Thoracic aorta (tissue), 2 donors: Measurements from ENCODE around the gene DENND11. TPM values are rescaled to one million over a fixed set of nuclear protein-coding genes. Genes with fewer than 3 reads are reported as not detected.

Experiments
- ATAC-seq: fragments of 150-250 bp; one replicate; pipeline ENCODE4 v1.8.0; 2017; ENCODE audit warnings: low read depth; ENCODE audit not compliant: insufficient number of reproducible peaks, low FRiP score
- DNase-seq: peaks from one replicate; pipeline ENCODE4 v3.0.0-alpha.2; 2020; ENCODE audit warnings: low spot score
- H3K27ac ChIP-seq, 2 donors: fragments of 200-600 bp; sonication (generic); 1 replicate in 1 of 2; 2 replicates in 1 of 2; pipeline ENCODE4 v1.5.1; 2016; ENCODE audit warnings: mild to moderate bottlenecking in 2 of 2, moderate library complexity in 2 of 2
- H3K27me3 ChIP-seq: fragments of 200-600 bp; sonication (generic); replicated peaks from 2 replicates; pipeline ENCODE4 v1.6.0; 2016; ENCODE audit warnings: mild to moderate bottlenecking; ENCODE audit not compliant: insufficient read depth
- H3K36me3 ChIP-seq: fragments of 200-600 bp; sonication (generic); one replicate; pipeline ENCODE4 v1.5.1; 2016
- H3K4me1 ChIP-seq, 2 donors: fragments of 200-600 bp; sonication (generic); 1 replicate in 1 of 2; 2 replicates in 1 of 2; pipeline versions ENCODE4 v1.5.1 to v1.6.0; 2016; ENCODE audit warnings: low read depth in 2 of 2, mild to moderate bottlenecking in 1 of 2; ENCODE audit not compliant: control insufficient read depth in 1 of 2
- H3K4me3 ChIP-seq: fragments of 200-600 bp; sonication (generic); 2 replicates; pipeline ENCODE4 v1.5.1; 2016; ENCODE audit warnings: mild to moderate bottlenecking
- H3K9me3 ChIP-seq: fragments of 200-600 bp; sonication (generic); 2 replicates; pipeline ENCODE4 v1.5.1; 2016
- total RNA-seq, 2 donors: library from RNA; depleted of rRNA; stranded (reverse); fragments of >200 nt; gene quantifications; one replicate each; pipeline versions ENCODE4 v1.1.0 to v1.2.3, GENCODE V29; 2016
- TF ChIP-seq, protein P1 (sequence below): fragments of 200-600 bp; sonication (generic); IDR thresholded peaks from one replicate; pipeline ENCODE4 v1.5.1; 2019; ENCODE audit warnings: antibody characterized with exemption

Gene DENND11
- total RNA-seq, 2 donors from 2014 or later, result 29.0 to 37.8 TPM

DNA sequence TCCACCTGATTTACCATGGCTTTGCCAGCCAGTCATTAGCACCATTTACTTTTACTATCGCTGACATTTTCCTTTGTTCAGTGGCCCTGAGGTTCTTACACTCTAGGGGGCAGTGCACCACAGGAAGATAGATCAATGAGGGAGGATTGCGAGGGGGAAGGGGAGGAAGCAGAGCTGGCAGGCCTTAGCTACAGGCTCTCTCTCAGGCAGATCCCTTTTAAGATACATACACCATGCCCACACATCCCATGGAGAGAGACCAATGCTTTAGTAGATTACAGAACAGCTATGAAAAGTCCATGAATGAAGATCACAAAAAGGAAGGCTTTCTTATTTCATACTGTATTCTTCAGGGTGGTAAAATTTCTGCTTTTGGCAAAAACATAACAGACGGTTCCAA is 47.4 kb downstream of the DENND11 start:
- Histone ChIP-seq H3K4me1 (peaks cover under 1 to 8% of the 10 kb centered on the region in 2 donors), H3K4me3 (no peak overlapping the region), H3K27ac (no peak overlapping the region), H3K9me3 (no peaks in the 10 kb centered on the region), H3K36me3 (no peaks in the 10 kb centered on the region), H3K27me3 (no peaks in the 10 kb centered on the region)
- TF ChIP-seq, protein P1, sequence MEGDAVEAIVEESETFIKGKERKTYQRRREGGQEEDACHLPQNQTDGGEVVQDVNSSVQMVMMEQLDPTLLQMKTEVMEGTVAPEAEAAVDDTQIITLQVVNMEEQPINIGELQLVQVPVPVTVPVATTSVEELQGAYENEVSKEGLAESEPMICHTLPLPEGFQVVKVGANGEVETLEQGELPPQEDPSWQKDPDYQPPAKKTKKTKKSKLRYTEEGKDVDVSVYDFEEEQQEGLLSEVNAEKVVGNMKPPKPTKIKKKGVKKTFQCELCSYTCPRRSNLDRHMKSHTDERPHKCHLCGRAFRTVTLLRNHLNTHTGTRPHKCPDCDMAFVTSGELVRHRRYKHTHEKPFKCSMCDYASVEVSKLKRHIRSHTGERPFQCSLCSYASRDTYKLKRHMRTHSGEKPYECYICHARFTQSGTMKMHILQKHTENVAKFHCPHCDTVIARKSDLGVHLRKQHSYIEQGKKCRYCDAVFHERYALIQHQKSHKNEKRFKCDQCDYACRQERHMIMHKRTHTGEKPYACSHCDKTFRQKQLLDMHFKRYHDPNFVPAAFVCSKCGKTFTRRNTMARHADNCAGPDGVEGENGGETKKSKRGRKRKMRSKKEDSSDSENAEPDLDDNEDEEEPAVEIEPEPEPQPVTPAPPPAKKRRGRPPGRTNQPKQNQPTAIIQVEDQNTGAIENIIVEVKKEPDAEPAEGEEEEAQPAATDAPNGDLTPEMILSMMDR, result peak; percentile 48
- DNase-seq, result no peak
- peak; percentile 33 for ATAC-seq

DNA sequence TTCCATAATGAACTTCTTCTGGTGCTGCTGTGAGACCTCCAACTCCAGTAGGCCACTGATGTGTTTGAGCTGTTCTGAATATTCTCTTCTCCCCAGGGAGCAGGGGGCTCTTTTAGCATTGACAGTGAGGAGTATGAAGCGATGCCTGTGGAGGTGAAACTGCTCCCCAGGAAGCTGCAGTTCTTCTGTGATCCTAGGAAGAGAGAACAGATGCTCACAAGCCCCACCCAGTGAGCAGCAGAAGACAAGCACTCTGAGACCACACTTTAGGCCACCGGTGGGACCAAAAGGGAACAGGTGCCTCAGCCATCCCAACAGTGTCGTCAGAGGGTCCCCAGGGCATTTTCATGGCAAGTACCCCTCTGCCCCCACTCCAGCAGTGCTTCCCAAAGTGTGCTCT is 49.3 kb downstream of the DENND11 start:
- no peak for ATAC-seq
- Histone ChIP-seq H3K9me3 (no peaks in the 10 kb centered on the region), H3K4me3 (no peak overlapping the region), H3K4me1 (peaks cover 12 to 24% of the 10 kb centered on the region in 2 donors), H3K27me3 (no peaks in the 10 kb centered on the region), H3K27ac (no peak overlapping the region), H3K36me3 (no peaks in the 10 kb centered on the region)
- no peak for DNase-seq
- TF ChIP-seq, protein P1, result no peak

Other genes starting within 250 kb of the DENND11 start
- gene AGK, start 150.8 kb downstream of the DENND11 start, total RNA-seq, result 10 to 100 TPM; 27.8 to 28.3 TPM
- not detected for gene WEE2, start 6.2 kb upstream of the DENND11 start, total RNA-seq
- gene SSBP1, start 36.2 kb upstream of the DENND11 start, total RNA-seq, result 100 to 1,000 TPM in 1 of 2 donors, 10 to 100 TPM in 1; 50.8 to 157 TPM
- gene TAS2R3, start 61.9 kb upstream of the DENND11 start, total RNA-seq, result under 1 TPM in 1 of 2 donors, not detected in 1; 0.41 TPM
- gene TAS2R4, start 74.5 kb upstream of the DENND11 start, total RNA-seq, result 1 to 10 TPM in 1 of 2 donors, under 1 TPM in 1; 0.81 to 3.5 TPM
- 1 to 10 TPM; 2.2 to 4.4 TPM for gene TAS2R5, start 88.1 kb upstream of the DENND11 start, total RNA-seq
- gene PRSS37, start 139.3 kb upstream of the DENND11 start, total RNA-seq, result not detected
- gene OR9A4, start 214.2 kb upstream of the DENND11 start, total RNA-seq, result not detected
- 1 to 10 TPM; 3.0 to 3.7 TPM for gene CLEC5A, start 244.8 kb upstream of the DENND11 start, total RNA-seq